SK-N-SH (cell line): ENCODE data around the gene HNRNPCL4. TPM values are rescaled to one million over a fixed set of nuclear protein-coding genes. Genes with fewer than 3 reads are reported as not detected.
"Not testable (repeated sequence)": the region's sequence is repeated elsewhere in the genome, so short reads cannot be mapped to it uniquely, and the experiment has no call there.

Experiments used
- CTCF ChIA-PET: fragments of 300-600, 350-600 bp; formaldehyde crosslinking; extraction: SDS; loops from one replicate; lab custom pipeline; 2021; lab: Yijun Ruan, JAX
- POLR2A ChIA-PET: fragments of 350-600 bp; sonication (Branson Sonifier 250); formaldehyde crosslinking; extraction: SDS; loops from one replicate; lab custom pipeline; 2020; ENCODE audit warnings: antibody characterized with exemption, inconsistent platforms; lab: Yijun Ruan, JAX
- DNase-seq: peaks from one replicate; pipeline ENCODE4 v3.0.0; 2012
- H2AFZ ChIP-seq: fragments of 200-600 bp; sonication (generic); 2 replicates; pipeline ENCODE4 v1.8.1; 2016; ENCODE audit warnings: antibody characterized with exemption, mild to moderate bottlenecking, low read depth
- H3F3A ChIP-seq: fragments of 200-600 bp; sonication (generic); replicated peaks from 2 replicates; pipeline ENCODE3; 2016; ENCODE audit warnings: antibody characterized with exemption, mild to moderate bottlenecking; ENCODE audit not compliant: insufficient read depth
- H3K27ac ChIP-seq, 2 experiments: fragments of 200-500 bp in 1 of 2; fragments of 200-600 bp in 1 of 2; sonication (Bioruptor generic) in 1 of 2; sonication (generic), shearing (Covaris generic) in 1 of 2; 2 replicates each; pipeline versions ENCODE4 v1.5.1 to v1.6.1; 2014 to 2016; ENCODE audit warnings: low read depth in 2 of 2, inconsistent platforms in 1 of 2, low read length in 1 of 2, mild to moderate bottlenecking in 1 of 2, mixed read lengths in 1 of 2
- H3K27me3 ChIP-seq: fragments of 200-600 bp; sonication (generic), shearing (Covaris generic); 2 replicates; pipeline ENCODE4 v1.6.1; 2016; ENCODE audit warnings: mixed run types; ENCODE audit not compliant: insufficient read depth
- H3K36me3 ChIP-seq, 2 experiments: fragments of 200-500 bp in 1 of 2; fragments of 200-600 bp in 1 of 2; sonication (Bioruptor generic) in 1 of 2; sonication (generic) in 1 of 2; replicated peaks in 1 of 2; 2 replicates each; pipeline versions ENCODE3 to v1.5.1; 2014 to 2016; ENCODE audit warnings: low read length in 1 of 2, mild to moderate bottlenecking in 1 of 2; ENCODE audit not compliant: insufficient read depth in 2 of 2, control insufficient read depth in 1 of 2
- H3K4me1 ChIP-seq, 2 experiments: fragments of 200-500 bp in 1 of 2; fragments of 200-600 bp in 1 of 2; sonication (Bioruptor generic) in 1 of 2; sonication (generic), shearing (Covaris generic) in 1 of 2; 2 replicates each; pipeline versions ENCODE4 v1.5.1 to v1.6.1; 2014 to 2016; ENCODE audit warnings: low read depth in 1 of 2, low read length in 1 of 2, mixed run types in 1 of 2; ENCODE audit not compliant: insufficient read depth in 2 of 2, control insufficient read depth in 1 of 2
- H3K4me2 ChIP-seq: fragments of 200-600 bp; sonication (generic), shearing (Covaris generic); 2 replicates; pipeline ENCODE4 v1.6.1; 2017; ENCODE audit warnings: mixed run types
- H3K4me3 ChIP-seq, 2 experiments: fragments of 200-500 bp in 1 of 2; fragments of 200-600 bp in 1 of 2; sonication (Bioruptor generic) in 1 of 2; sonication (generic), shearing (Covaris generic) in 1 of 2; 2 replicates each; pipeline versions ENCODE4 v1.5.1 to v1.8.1; 2014 to 2016; ENCODE audit warnings: low read depth in 2 of 2, inconsistent platforms in 1 of 2, low read length in 1 of 2, mild to moderate bottlenecking in 1 of 2, mixed read lengths in 1 of 2, moderate library complexity in 1 of 2
- H3K79me2 ChIP-seq: fragments of 200-600 bp; sonication (generic); 2 replicates; pipeline ENCODE4 v1.8.1; 2017; ENCODE audit warnings: mild to moderate bottlenecking; ENCODE audit not compliant: insufficient read depth
- H3K9ac ChIP-seq: fragments of 200-600 bp; sonication (generic); 2 replicates; pipeline ENCODE4 v1.6.1; 2017; ENCODE audit warnings: mixed run types
- H3K9me2 ChIP-seq: fragments of 200-600 bp; sonication (generic); 2 replicates; pipeline ENCODE4 v1.6.1; 2017; ENCODE audit warnings: mixed run types
- H3K9me3 ChIP-seq: fragments of 200-600 bp; sonication (generic); 2 replicates; pipeline ENCODE4 v1.6.1; 2017; ENCODE audit warnings: mixed run types, mild to moderate bottlenecking, moderate library complexity
- H4K20me1 ChIP-seq: fragments of 200-600 bp; sonication (generic); 2 replicates; pipeline ENCODE4 v1.6.1; 2017; ENCODE audit warnings: mild to moderate bottlenecking, mixed run types; ENCODE audit not compliant: insufficient read depth
- WGBS: methylation state at CpG from one replicate; pipeline ENCODE4 v1.1.6; 2017; ENCODE audit warnings: low lambda C conversion rate; 5-methylcytosine and 5-hydroxymethylcytosine counted together
- polyA plus RNA-seq, 3 experiments: library from polyadenylated mRNA; depleted of rRNA; stranded (reverse); fragments of >200 nt; gene quantifications; 2 replicates each; pipeline ENCODE4 v1.2.3, GENCODE V29; 2012

Gene HNRNPCL4
- not detected in 2 replicates for polyA plus RNA-seq (2012; rRNA removed)
- polyA plus RNA-seq (2012; cell fraction: cytosol; rRNA removed): not detected in 2 replicates
- polyA plus RNA-seq (2012; cell fraction: nucleus; rRNA removed): not detected in 2 replicates

DNA sequence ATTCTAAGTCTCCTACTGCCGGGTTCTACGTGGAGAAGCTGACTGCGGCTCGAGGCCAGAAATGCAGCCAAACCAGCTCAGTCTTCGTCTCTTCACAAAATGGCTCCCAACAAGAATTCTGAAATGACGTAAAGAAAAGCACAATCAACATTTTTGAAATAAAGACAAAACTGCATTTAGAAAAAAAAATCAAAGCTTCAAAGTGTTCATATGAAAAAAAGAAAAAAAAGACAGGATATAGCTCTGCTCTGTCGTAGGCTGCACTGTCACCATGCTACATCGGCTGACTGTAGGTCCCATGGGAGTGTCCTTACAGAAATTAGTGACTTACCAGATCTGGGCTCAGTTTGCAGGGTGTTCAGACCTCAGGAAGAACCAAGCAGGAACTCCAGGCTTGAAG is at the start of gene HNRNPCL4:
TSS of gene HNRNPCL4 (minus strand) at position 101 of the 400 bp plus-strand sequence. CDS start 164 bp downstream, outside the sequence.
- H3F3A ChIP-seq, H3K79me2 ChIP-seq, H3K9ac ChIP-seq, H4K20me1 ChIP-seq, H3K9me2 ChIP-seq, POLR2A ChIA-PET, H3K36me3 ChIP-seq, H3K27ac ChIP-seq, DNase-seq, H3K9me3 ChIP-seq, H3K4me1 ChIP-seq, H2AFZ ChIP-seq, H3K27me3 ChIP-seq, CTCF ChIA-PET, H3K4me2 ChIP-seq, H3K4me3 ChIP-seq: not testable (repeated sequence)
- no CpG with 5 or more reads among the region's 8 CpGs for WGBS

DNA sequence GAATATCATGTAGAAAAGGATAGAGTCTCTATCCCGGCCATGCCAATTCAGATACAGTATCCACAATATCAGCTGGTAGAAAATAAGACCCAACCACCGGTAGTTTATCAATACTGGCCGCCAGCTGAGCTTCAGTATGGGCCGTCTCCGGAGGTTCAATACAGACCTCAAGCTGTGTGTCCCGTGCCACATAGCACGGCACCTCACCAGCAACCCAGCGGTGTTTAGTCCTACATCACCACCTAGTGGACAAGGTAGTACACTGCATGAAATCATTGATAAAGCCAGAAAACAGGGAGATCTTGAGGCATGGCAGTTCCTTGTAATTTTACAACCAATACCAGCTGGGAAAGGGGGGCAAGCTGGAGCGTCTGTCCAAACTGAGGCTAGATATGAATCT is 43.3 kb upstream of the HNRNPCL4 start:
- H3K9me3 ChIP-seq, H3K27ac ChIP-seq, H3F3A ChIP-seq, H2AFZ ChIP-seq, H4K20me1 ChIP-seq, H3K4me2 ChIP-seq, H3K36me3 ChIP-seq, POLR2A ChIA-PET, H3K79me2 ChIP-seq, H3K9ac ChIP-seq, H3K27me3 ChIP-seq, CTCF ChIA-PET, H3K4me1 ChIP-seq, H3K9me2 ChIP-seq, DNase-seq, H3K4me3 ChIP-seq: not testable (repeated sequence)
- WGBS: no CpG with 5 or more reads among the region's 9 CpGs

GRCh38 chr1:13201309-13201708 is 35.9 kb upstream of the HNRNPCL4 start, which contains the start of gene PRAMEF13:
Gene PRAMEF13 (minus strand): TSS chr1:13201409. CDS start chr1:13199589, 1,820 bp downstream.
- H3K27ac ChIP-seq, H3K9ac ChIP-seq, H3K4me2 ChIP-seq, H2AFZ ChIP-seq, H3K9me3 ChIP-seq, H3K4me1 ChIP-seq, POLR2A ChIA-PET, H3K27me3 ChIP-seq, H3K36me3 ChIP-seq, CTCF ChIA-PET, DNase-seq, H3K9me2 ChIP-seq, H4K20me1 ChIP-seq, H3K79me2 ChIP-seq, H3K4me3 ChIP-seq, H3F3A ChIP-seq: not testable (repeated sequence)
- WGBS: no CpG with 5 or more reads among the region's 5 CpGs

- POLR2A ChIA-PET, H3K4me1 ChIP-seq, H3K27ac ChIP-seq, H3K36me3 ChIP-seq, H3K27me3 ChIP-seq, H3F3A ChIP-seq, H3K4me2 ChIP-seq, H3K9me3 ChIP-seq, H3K79me2 ChIP-seq, H3K4me3 ChIP-seq, CTCF ChIA-PET, H2AFZ ChIP-seq, H3K9ac ChIP-seq, DNase-seq, H4K20me1 ChIP-seq, H3K9me2 ChIP-seq: not testable (repeated sequence)
- WGBS: 4% methylated on average over 2 of the region's 2 CpGs
These were observed 6.1 kb upstream of the HNRNPCL4 start, which contains the start of gene PRAMEF9 for GRCh38 chr1:13171548-13171947. Gene PRAMEF9 (plus strand): TSS chr1:13171848. CDS start chr1:13175281, 3,433 bp downstream.

DNA sequence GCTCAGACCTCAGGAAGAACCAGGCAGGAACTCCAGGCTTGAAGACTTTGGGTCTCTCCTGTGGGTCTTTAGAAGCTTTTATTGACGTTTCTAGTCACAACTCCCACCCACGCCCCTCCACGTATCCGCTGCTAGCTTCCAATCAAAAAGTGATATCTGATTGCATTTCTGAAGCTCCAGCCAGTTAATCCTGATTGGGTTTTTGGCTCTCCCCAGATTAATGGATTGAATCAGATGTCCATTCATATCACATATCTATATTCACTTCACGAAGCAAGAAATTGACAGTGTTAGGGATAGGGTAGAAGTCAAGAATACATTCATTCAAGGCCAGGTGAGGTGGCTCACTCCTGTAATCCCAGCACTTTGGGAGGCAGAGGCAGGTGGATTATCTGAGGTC is 9.5 kb downstream of the HNRNPCL4 start, which contains the start of gene PRAMEF26:
TSS of gene PRAMEF26 (minus strand) at position 101 of the 400 bp plus-strand sequence. CDS start 2,914 bp downstream, outside the sequence.
- H3K9me2 ChIP-seq, H3K4me3 ChIP-seq, H3K9ac ChIP-seq, H3K4me1 ChIP-seq, H3K9me3 ChIP-seq, H3K79me2 ChIP-seq, H2AFZ ChIP-seq, CTCF ChIA-PET, H3K4me2 ChIP-seq, H3K27me3 ChIP-seq, H3K27ac ChIP-seq, H3F3A ChIP-seq, DNase-seq, H3K36me3 ChIP-seq, H4K20me1 ChIP-seq, POLR2A ChIA-PET: not testable (repeated sequence)
- no CpG with 5 or more reads among the region's 5 CpGs for WGBS

DNA sequence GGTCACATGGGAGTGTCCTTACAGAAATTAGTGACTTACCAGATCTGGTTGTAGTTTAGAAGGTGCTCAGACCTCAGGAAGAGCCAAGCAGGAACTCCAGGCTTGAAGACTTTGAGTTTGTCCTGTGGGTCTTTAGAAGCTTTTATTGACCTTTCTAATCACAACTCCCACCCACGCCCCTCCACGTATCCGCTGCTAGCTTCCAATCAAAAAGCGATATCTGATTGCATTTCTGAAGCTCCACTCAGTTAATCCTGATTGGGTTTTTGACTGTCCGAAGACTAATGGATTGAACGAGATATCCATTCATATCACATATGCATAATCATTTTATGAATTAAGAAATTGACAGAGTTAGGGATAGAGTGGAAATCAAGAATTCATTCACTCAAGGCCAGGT is 48.7 kb downstream of the HNRNPCL4 start, which contains the start of gene HNRNPCL2:
TSS of gene HNRNPCL2 (minus strand) at position 101 of the 400 bp plus-strand sequence. CDS start 454 bp downstream, outside the sequence.
- H3K4me2 ChIP-seq, H3K36me3 ChIP-seq, H2AFZ ChIP-seq, H3K27me3 ChIP-seq, H3K79me2 ChIP-seq, POLR2A ChIA-PET, H3F3A ChIP-seq, H3K9me3 ChIP-seq, CTCF ChIA-PET, H3K27ac ChIP-seq, DNase-seq, H3K9ac ChIP-seq, H3K4me3 ChIP-seq, H3K9me2 ChIP-seq, H3K4me1 ChIP-seq, H4K20me1 ChIP-seq: not testable (repeated sequence)
- WGBS: 0% methylated on average over 5 of the region's 6 CpGs
